ENCODE data around the gene TUBGCP3. TPM values are rescaled to one million over a fixed set of nuclear protein-coding genes. Genes with fewer than 3 reads are reported as not detected.
"Not testable (repeated sequence)": the region's sequence is repeated elsewhere in the genome, so short reads cannot be mapped to it uniquely, and the experiment has no call there.

Gene TUBGCP3
- total and polyA plus RNA-seq, 7 donors: 7.4 to 15.3 (median 13.1) TPM

- H3K4me3 ChIP-seq: no peak overlapping the region
- intact Hi-C loops (cut with DNase I): no loop called here
- TF ChIP-seq, protein P1, sequence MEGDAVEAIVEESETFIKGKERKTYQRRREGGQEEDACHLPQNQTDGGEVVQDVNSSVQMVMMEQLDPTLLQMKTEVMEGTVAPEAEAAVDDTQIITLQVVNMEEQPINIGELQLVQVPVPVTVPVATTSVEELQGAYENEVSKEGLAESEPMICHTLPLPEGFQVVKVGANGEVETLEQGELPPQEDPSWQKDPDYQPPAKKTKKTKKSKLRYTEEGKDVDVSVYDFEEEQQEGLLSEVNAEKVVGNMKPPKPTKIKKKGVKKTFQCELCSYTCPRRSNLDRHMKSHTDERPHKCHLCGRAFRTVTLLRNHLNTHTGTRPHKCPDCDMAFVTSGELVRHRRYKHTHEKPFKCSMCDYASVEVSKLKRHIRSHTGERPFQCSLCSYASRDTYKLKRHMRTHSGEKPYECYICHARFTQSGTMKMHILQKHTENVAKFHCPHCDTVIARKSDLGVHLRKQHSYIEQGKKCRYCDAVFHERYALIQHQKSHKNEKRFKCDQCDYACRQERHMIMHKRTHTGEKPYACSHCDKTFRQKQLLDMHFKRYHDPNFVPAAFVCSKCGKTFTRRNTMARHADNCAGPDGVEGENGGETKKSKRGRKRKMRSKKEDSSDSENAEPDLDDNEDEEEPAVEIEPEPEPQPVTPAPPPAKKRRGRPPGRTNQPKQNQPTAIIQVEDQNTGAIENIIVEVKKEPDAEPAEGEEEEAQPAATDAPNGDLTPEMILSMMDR (IDR thresholded peaks at IDR 0.05): no peak
- no peak overlapping the region for H3K27ac ChIP-seq
- no peaks in the 10 kb centered on the region for H3K27me3 ChIP-seq (ENCODE audit: insufficient read depth in 3 of 3, low read length in 2 of 3)
- WGBS, 3 donors: 93 to 96% (median 93%) methylated on average over 7 of the region's 7 CpGs
- no peaks in the 10 kb centered on the region for H3K9me3 ChIP-seq
- H3K4me1 ChIP-seq: no peaks in the 10 kb centered on the region
- DNase-seq (no peak), ATAC-seq (no peak)
- peaks cover 4 to 91% of the 10 kb centered on the region in 2 donors for H3K36me3 ChIP-seq (ENCODE audit: insufficient read depth in 1 of 2, low read depth in 1 of 2)
Measured at GRCh38 chr13:112554214-112554850, 33.6 kb downstream of the TUBGCP3 start.

- WGBS, 3 donors: 97 to 99% (median 97%) methylated on average over 4 of the region's 5 CpGs
- DNase-seq; H3K9me3 ChIP-seq; H3K27me3 ChIP-seq (ENCODE audit: insufficient read depth in 3 of 3, low read length in 2 of 3); H3K4me1 ChIP-seq; intact Hi-C loops (cut with DNase I); H3K4me3 ChIP-seq; H3K27ac ChIP-seq; ATAC-seq: not testable (repeated sequence)
- H3K36me3 ChIP-seq (ENCODE audit: insufficient read depth in 1 of 2, low read depth in 1 of 2): peaks cover 13 to 84% of the 10 kb centered on the region in 2 donors
Measured at GRCh38 chr13:112548975-112549374, 39.0 kb downstream of the TUBGCP3 start.

GRCh38 chr13:112545856-112546255 lies 42.1 kb downstream of the TUBGCP3 start:
- 80 to 93% (median 92%) methylated on average over 3 of the region's 3 CpGs for WGBS, 3 donors
- H3K4me3 ChIP-seq: no peak overlapping the region
- intact Hi-C loops (cut with DNase I): no loop called here
- H3K36me3 ChIP-seq (ENCODE audit: insufficient read depth in 1 of 2, low read depth in 1 of 2): peaks cover 13 to 66% of the 10 kb centered on the region in 2 donors
- H3K9me3 ChIP-seq: no peaks in the 10 kb centered on the region
- H3K4me1 ChIP-seq: no peaks in the 10 kb centered on the region
- H3K27ac ChIP-seq: no peak overlapping the region
- DNase-seq (no peak), ATAC-seq (no peak)
- TF ChIP-seq, protein P1 (IDR thresholded peaks at IDR 0.05): no peak
- H3K27me3 ChIP-seq (ENCODE audit: insufficient read depth in 3 of 3, low read length in 2 of 3): no peaks in the 10 kb centered on the region

GRCh38 chr13:112532837-112533745 lies 54.9 kb downstream of the TUBGCP3 start:
- peaks cover 0 to 3% of the 10 kb centered on the region in 2 donors for H3K36me3 ChIP-seq (ENCODE audit: insufficient read depth in 1 of 2, low read depth in 1 of 2)
- no peaks in the 10 kb centered on the region for H3K27me3 ChIP-seq (ENCODE audit: insufficient read depth in 3 of 3, low read length in 2 of 3)
- H3K9me3 ChIP-seq: no peaks in the 10 kb centered on the region
- H3K4me3 ChIP-seq: no peak overlapping the region
- ATAC-seq: no peak
- DNase-seq: no peak
- WGBS, 3 donors: 50 to 65% (median 58%) methylated on average over 13 of the region's 13 CpGs
- no peaks in the 10 kb centered on the region for H3K4me1 ChIP-seq
- intact Hi-C loops (cut with DNase I): no loop called here
- TF ChIP-seq, protein P1 (IDR thresholded peaks at IDR 0.05): no peak
- H3K27ac ChIP-seq: no peak overlapping the region

DNA sequence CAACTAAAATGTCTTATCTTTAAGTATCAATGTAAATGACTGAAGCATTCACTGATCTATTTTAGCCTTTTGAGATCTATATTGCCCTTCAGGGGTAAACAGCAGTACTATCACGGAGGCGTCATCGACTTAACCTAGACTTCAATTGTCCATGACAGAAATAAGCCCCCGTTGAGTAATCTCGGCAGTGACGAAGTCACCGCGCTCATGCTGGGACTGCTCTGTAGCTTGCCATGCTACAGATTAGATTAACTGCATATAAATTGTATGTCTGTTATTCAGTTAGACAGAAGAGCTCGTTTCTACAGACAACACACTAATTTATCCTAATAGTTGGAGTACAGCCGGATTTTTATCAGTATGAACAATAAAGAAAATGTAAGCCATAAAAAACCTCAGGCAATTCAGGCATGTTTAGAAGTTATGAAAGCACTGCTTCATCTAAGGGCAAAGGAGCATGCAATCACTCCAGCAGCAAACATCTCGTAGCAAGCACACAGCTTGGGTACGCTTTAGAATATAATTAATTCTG lies 56.6 kb downstream of the TUBGCP3 start:
- WGBS, 3 donors: 60 to 78% (median 63%) methylated on average over 12 of the region's 12 CpGs
- ATAC-seq (no peak), DNase-seq (no peak)
- peaks cover 0 to 8% of the 10 kb centered on the region in 2 donors for H3K36me3 ChIP-seq (ENCODE audit: insufficient read depth in 1 of 2, low read depth in 1 of 2)
- intact Hi-C loops (cut with DNase I): no loop called here
- H3K27ac ChIP-seq: no peak overlapping the region
- TF ChIP-seq, protein P1 (IDR thresholded peaks at IDR 0.05): no peak
- H3K27me3 ChIP-seq (ENCODE audit: insufficient read depth in 3 of 3, low read length in 2 of 3): no peaks in the 10 kb centered on the region
- H3K4me1 ChIP-seq: no peaks in the 10 kb centered on the region
- no peaks in the 10 kb centered on the region for H3K9me3 ChIP-seq
- H3K4me3 ChIP-seq: no peak overlapping the region
